H1 (cell line): ENCODE data around the gene SMARCC1. TPM values are rescaled to one million over a fixed set of nuclear protein-coding genes. Genes with fewer than 3 reads are reported as not detected.

ENCODE experiments used
- CTCF ChIA-PET: fragments of 300-600 bp; sonication (Branson Sonifier 250); formaldehyde crosslinking; loops from one replicate; lab custom pipeline; 2021; ENCODE audit not compliant: partially characterized antibody; lab: Charles Lee
- POLR2A ChIA-PET: fragments of 300-600 bp; sonication (Branson Sonifier 250); formaldehyde crosslinking; loops from one replicate; lab custom pipeline; 2021; ENCODE audit warnings: inconsistent platforms; ENCODE audit not compliant: partially characterized antibody; lab: Charles Lee
- DNase-seq, 2 experiments: peaks; one replicate each; pipeline versions ENCODE4 v3.0.0 to v3.0.0-alpha.2; 2010 to 2022; ENCODE audit warnings: low spot score in 2 of 2, low read depth in 1 of 2, mixed read lengths in 1 of 2
- FAIRE-seq: peaks from 2 replicates; lab custom pipeline; 2011; peaks lifted over from hg19 to GRCh38; lab: Jason Lieb, UNC
- H2AFZ ChIP-seq: 2 replicates; pipeline ENCODE4 v1.8.1; 2012; ENCODE audit warnings: low read length, inconsistent platforms
- H2AK5ac ChIP-seq: 2 replicates; pipeline ENCODE4 v1.6.1; 2013; ENCODE audit warnings: low read depth, low read length
- H2BK120ac ChIP-seq: replicated peaks from 2 replicates; pipeline ENCODE3; 2013; ENCODE audit warnings: low read depth, low read length, inconsistent platforms
- H2BK12ac ChIP-seq: 2 replicates; pipeline ENCODE4 v1.6.1; 2013; ENCODE audit warnings: low read depth, low read length
- H2BK15ac ChIP-seq: 2 replicates; pipeline ENCODE4 v1.6.1; 2013; ENCODE audit warnings: low read length
- H2BK20ac ChIP-seq: 2 replicates; pipeline ENCODE4 v1.6.1; 2013; ENCODE audit warnings: low read length
- H2BK5ac ChIP-seq: 2 replicates; pipeline ENCODE4 v1.6.1; 2013; ENCODE audit warnings: low read depth, low read length
- H3K14ac ChIP-seq: 2 replicates; pipeline ENCODE4 v1.6.1; 2013; ENCODE audit warnings: inconsistent platforms; ENCODE audit not compliant: insufficient read length
- H3K18ac ChIP-seq: 2 replicates; pipeline ENCODE4 v1.6.1; 2013; ENCODE audit warnings: low read length; ENCODE audit errors: extremely low read depth
- H3K23ac ChIP-seq: 2 replicates; pipeline ENCODE4 v1.6.1; 2013; ENCODE audit warnings: inconsistent platforms; ENCODE audit not compliant: insufficient read length
- H3K23me2 ChIP-seq: 2 replicates; pipeline ENCODE4 v1.6.1; 2013; ENCODE audit warnings: low read depth, low read length
- H3K27ac ChIP-seq: 2 replicates; pipeline ENCODE4 v1.6.1; 2011; ENCODE audit warnings: low read depth, low read length, inconsistent platforms
- H3K27me3 ChIP-seq, 4 experiments: replicated peaks in 1 of 4; 1 replicate in 1 of 4; 2 replicates in 3 of 4; pipeline versions ENCODE4 v1.6.1 to v1.8.1; 2011 to 2013; ENCODE audit warnings: low read length in 3 of 4, mild to moderate bottlenecking in 3 of 4, inconsistent platforms in 2 of 4, mixed read lengths in 2 of 4, moderate library complexity in 1 of 4; ENCODE audit not compliant: control insufficient read depth in 3 of 4, insufficient read depth in 3 of 4; ENCODE audit errors: extremely low read depth in 1 of 4
- H3K36me3 ChIP-seq, 4 experiments: 2 replicates each; pipeline versions ENCODE4 v1.6.1 to v1.8.1; 2011 to 2013; ENCODE audit warnings: mild to moderate bottlenecking in 4 of 4, low read length in 3 of 4, moderate library complexity in 2 of 4, control low read depth in 1 of 4, inconsistent platforms in 1 of 4; ENCODE audit not compliant: insufficient read depth in 4 of 4, control insufficient read depth in 2 of 4
- H3K4ac ChIP-seq: replicated peaks from 2 replicates; pipeline ENCODE3; 2013; ENCODE audit warnings: low read length, low read depth, mixed read lengths, inconsistent platforms; ENCODE audit not compliant: insufficient read length
- H3K4me1 ChIP-seq, 4 experiments: replicated peaks in 1 of 4; 1 replicate in 1 of 4; 2 replicates in 3 of 4; pipeline versions ENCODE4 v1.6.1 to v1.8.1; 2011 to 2013; ENCODE audit warnings: low read length in 3 of 4, inconsistent platforms in 2 of 4, mixed read lengths in 1 of 4; ENCODE audit not compliant: insufficient read depth in 4 of 4, control insufficient read depth in 3 of 4
- H3K4me2 ChIP-seq, 2 experiments: 2 replicates each; pipeline versions ENCODE4 v1.6.1 to v1.8.1; 2011 to 2013; ENCODE audit warnings: low read depth in 2 of 2, low read length in 2 of 2, control low read depth in 1 of 2, inconsistent platforms in 1 of 2, mild to moderate bottlenecking in 1 of 2; ENCODE audit not compliant: insufficient read depth in 1 of 2
- H3K4me3 ChIP-seq, 4 experiments: fragments of 200-600, 300-600 bp in 1 of 4; sonication (generic), shearing (Covaris generic), sonication (Bioruptor Twin) in 1 of 4; 2 replicates each; pipeline versions ENCODE4 v1.5.1 to v1.8.1; 2011 to 2016; ENCODE audit warnings: low read length in 4 of 4, low read depth in 3 of 4, control low read depth in 2 of 4, inconsistent platforms in 2 of 4, mild to moderate bottlenecking in 2 of 4, mixed read lengths in 1 of 4, moderate library complexity in 1 of 4; ENCODE audit not compliant: insufficient read depth in 2 of 4; ENCODE audit errors: extremely low read depth in 1 of 4
- H3K56ac ChIP-seq: replicated peaks from 2 replicates; pipeline ENCODE3; 2013; ENCODE audit warnings: low read depth, mild to moderate bottlenecking, mixed read lengths, low read length, inconsistent platforms; ENCODE audit not compliant: insufficient read length
- H3K79me1 ChIP-seq: 2 replicates; pipeline ENCODE4 v1.6.1; 2013; ENCODE audit warnings: low read depth, low read length, control low read depth
- H3K79me2 ChIP-seq, 2 experiments: 2 replicates each; pipeline versions ENCODE4 v1.6.1 to v1.8.1; 2012 to 2013; ENCODE audit warnings: low read length in 2 of 2, mild to moderate bottlenecking in 2 of 2, inconsistent platforms in 1 of 2; ENCODE audit not compliant: insufficient read depth in 2 of 2, control insufficient read depth in 1 of 2
- H3K9ac ChIP-seq, 4 experiments: replicated peaks in 1 of 4; 1 replicate in 1 of 4; 2 replicates in 3 of 4; pipeline versions ENCODE4 v1.6.1 to v1.8.1; 2011 to 2013; ENCODE audit warnings: low read depth in 3 of 4, low read length in 3 of 4, control low read depth in 2 of 4, mild to moderate bottlenecking in 2 of 4, moderate library complexity in 2 of 4, inconsistent platforms in 1 of 4; ENCODE audit errors: extremely low read depth in 1 of 4
- H3K9me3 ChIP-seq, 2 experiments: 2 replicates each; pipeline versions ENCODE4 v1.6.1 to v1.8.1; 2012 to 2013; ENCODE audit warnings: mild to moderate bottlenecking in 2 of 2, moderate library complexity in 2 of 2, control low read depth in 1 of 2, inconsistent platforms in 1 of 2, low read depth in 1 of 2, low read length in 1 of 2, mixed read lengths in 1 of 2; ENCODE audit not compliant: insufficient read depth in 2 of 2
- H4K20me1 ChIP-seq, 2 experiments: replicated peaks in 1 of 2; 2 replicates each; pipeline versions ENCODE3 to v1.8.1; 2011 to 2013; ENCODE audit warnings: inconsistent platforms in 2 of 2, low read length in 2 of 2, mild to moderate bottlenecking in 1 of 2; ENCODE audit not compliant: insufficient read depth in 2 of 2, control insufficient read depth in 1 of 2
- H4K5ac ChIP-seq: 2 replicates; pipeline ENCODE4 v1.6.1; 2013; ENCODE audit warnings: low read length, low read depth, mixed read lengths, inconsistent platforms; ENCODE audit not compliant: insufficient read length
- H4K8ac ChIP-seq: 2 replicates; pipeline ENCODE4 v1.8.0; 2013; ENCODE audit warnings: mild to moderate bottlenecking, moderate library complexity, low read length, inconsistent platforms; ENCODE audit not compliant: insufficient read depth; ENCODE audit errors: extremely low read depth
- H4K91ac ChIP-seq: replicated peaks from 2 replicates; pipeline ENCODE3; 2013; ENCODE audit warnings: low read length, mixed read lengths, inconsistent platforms; ENCODE audit not compliant: insufficient read length
- CREB1 ChIP-seq: IDR thresholded peaks from 2 replicates; pipeline ENCODE4 v1.6.1; 2012; ENCODE audit warnings: inconsistent platforms
- EP300 ChIP-seq, 2 experiments: IDR thresholded peaks; 1 replicate in 1 of 2; 2 replicates in 1 of 2; pipeline ENCODE4 v1.6.1; 2011 to 2012; ENCODE audit warnings: low read depth in 2 of 2, low read length in 2 of 2, mild to moderate bottlenecking in 2 of 2, borderline replicate concordance in 1 of 2, inconsistent platforms in 1 of 2, moderate library complexity in 1 of 2
- FOSL1 ChIP-seq: IDR thresholded peaks from 2 replicates; pipeline ENCODE4 v1.6.1; 2011; ENCODE audit warnings: mild to moderate bottlenecking, low read depth, low read length, moderate library complexity; ENCODE audit not compliant: insufficient read depth
- GTF2F1 ChIP-seq: IDR thresholded peaks from 2 replicates; pipeline ENCODE4 v1.6.1; 2012; ENCODE audit warnings: low read depth, low read length, improper control_type of control experiment, borderline replicate concordance
- MAFK ChIP-seq: IDR thresholded peaks from 2 replicates; pipeline ENCODE4 v1.6.1; 2012; ENCODE audit warnings: low read depth, mild to moderate bottlenecking, improper control_type of control experiment, low read length
- POLR2A ChIP-seq, 2 experiments: IDR thresholded peaks; 1 replicate in 1 of 2; 2 replicates in 1 of 2; pipeline ENCODE4 v1.6.1; 2011; ENCODE audit warnings: low read depth in 2 of 2, low read length in 2 of 2, mild to moderate bottlenecking in 2 of 2; ENCODE audit errors: control extremely low read depth in 1 of 2
- RAD21 ChIP-seq, 2 experiments: IDR thresholded peaks in 1 of 2; conservative IDR thresholded peaks in 1 of 2; 2 replicates each; pipeline ENCODE4 v1.6.1; 2011; ENCODE audit warnings: low read depth in 2 of 2, low read length in 2 of 2, improper control_type of control experiment in 1 of 2, inconsistent platforms in 1 of 2, mild to moderate bottlenecking in 1 of 2, moderate library complexity in 1 of 2
- RXRA ChIP-seq: IDR thresholded peaks from 2 replicates; pipeline ENCODE4 v1.6.1; 2011; ENCODE audit warnings: low read depth, mild to moderate bottlenecking, low read length, moderate library complexity; ENCODE audit not compliant: insufficient read depth
- SP4 ChIP-seq: IDR thresholded peaks from 2 replicates; pipeline ENCODE4 v1.6.1; 2012; ENCODE audit warnings: low read length, inconsistent platforms
- SUZ12 ChIP-seq: fragments of 200-600 bp; sonication (generic); IDR thresholded peaks from 2 replicates; pipeline ENCODE4 v1.6.1; 2012; ENCODE audit warnings: mild to moderate bottlenecking, inconsistent platforms, low read length, moderate library complexity, mixed read lengths
- TAF7 ChIP-seq: optimal IDR thresholded peaks from 2 replicates; pipeline ENCODE3; 2011; ENCODE audit warnings: low read depth, mild to moderate bottlenecking, inconsistent platforms, low read length, moderate library complexity, borderline replicate concordance
- YY1 ChIP-seq: IDR thresholded peaks from 2 replicates; pipeline ENCODE4 v1.6.1; 2011; ENCODE audit warnings: low read depth, mild to moderate bottlenecking, low read length
- WGBS, 2 experiments: shearing (Covaris generic) in 1 of 2; methylation state at CpG; one replicate each; pipeline versions ENCODE4 v1.1.6 to v1.1.7; 2013 to 2015; ENCODE audit warnings: low lambda C conversion rate in 2 of 2, mixed read lengths in 2 of 2, inconsistent platforms in 1 of 2, low coverage in 1 of 2, missing lambda C conversion rate in 1 of 2; ENCODE audit not compliant: insufficient replicate concordance in 2 of 2, insufficient coverage in 1 of 2, insufficient read length in 1 of 2; ENCODE audit errors: extremely low coverage in 1 of 2, missing lambda C conversion rate in 1 of 2; 5-methylcytosine and 5-hydroxymethylcytosine counted together
- polyA plus RNA-seq, 7 experiments: library from polyadenylated mRNA; depleted of rRNA in 3 of 7; stranded (reverse) in 5 of 7; unstranded in 2 of 7; fragments of >200 nt in 5 of 7; fragments of 200-250 nt in 2 of 7; gene quantifications; 1 replicate in 5 of 7; 2 replicates in 1 of 7; 4 replicates in 1 of 7; pipeline versions ENCODE4 v1.2.1 to v1.2.3, GENCODE V29; 2011 to 2013; ENCODE audit warnings: missing spikeins in 2 of 7, mixed read lengths in 2 of 7
- total RNA-seq: library from RNA; stranded (reverse); fragmentation: NEBNext Ultra II Directional; extraction: Animal tissue kit (Norgen Biotek cat#: 25700); gene quantifications from 2 replicates; pipeline ENCODE4 v1.2.1, GENCODE V29; 2021
- TF ChIP-seq, protein P1 (sequence below): IDR thresholded peaks from 2 replicates; pipeline ENCODE4 v1.6.1; 2012; ENCODE audit warnings: inconsistent platforms

SMARCC1 gene
- total and polyA plus RNA-seq, 2 of the 8 experiments (the other 6 are each of a cell fraction or from before 2014, with no cell fraction given), result 64.1 to 335 TPM

DNA sequence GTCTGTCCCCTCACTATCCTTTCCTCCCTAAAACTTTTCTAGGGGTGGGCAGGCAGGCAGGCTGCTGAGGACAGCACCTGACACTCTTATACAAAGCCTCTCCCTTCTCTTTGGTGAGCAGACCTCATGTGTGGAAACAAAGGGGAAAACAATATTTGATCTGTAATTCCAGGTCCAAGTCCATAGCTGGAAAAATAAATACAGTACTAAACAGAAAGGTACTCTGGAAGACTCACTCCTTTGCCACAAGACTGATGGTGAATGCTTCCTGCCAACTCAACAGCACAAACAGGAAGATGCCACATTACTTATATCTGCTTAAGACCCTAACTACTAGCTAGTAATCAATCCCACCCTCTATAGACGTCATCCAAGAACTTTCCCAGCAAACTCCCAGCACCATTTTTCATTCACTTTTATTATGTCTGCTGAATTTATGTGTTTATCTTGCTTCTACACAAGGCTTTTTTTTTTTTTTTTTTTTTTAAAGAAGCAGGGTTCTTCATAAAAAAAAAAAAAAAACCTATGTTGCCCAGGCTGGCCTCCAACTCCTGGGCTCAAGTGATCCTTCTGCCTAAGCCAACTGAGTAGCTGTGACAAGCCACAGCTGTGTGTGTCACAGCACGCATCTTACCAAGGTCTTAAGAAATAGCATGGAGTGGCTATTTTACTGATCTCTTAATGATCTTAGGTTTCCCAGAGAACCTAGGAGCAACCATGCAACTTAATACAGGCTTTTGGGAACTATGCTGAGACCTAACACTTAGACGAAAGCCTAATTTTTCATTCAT lies 158.8 kb downstream of the SMARCC1 start:
- no peaks in the 10 kb centered on the region for H3K9me3 ChIP-seq
- H3K4me1 ChIP-seq, result no peaks in the 10 kb centered on the region
- H4K5ac ChIP-seq, result no peak overlapping the region
- no peak overlapping the region for H2AK5ac ChIP-seq
- no peak overlapping the region for H3K27ac ChIP-seq
- WGBS, 2 experiments, result 81% methylated on average over 3 of the region's 3 CpGs; no CpG with 5 or more reads in 1 of the 2 experiments
- no peak overlapping the region for H3K23ac ChIP-seq
- H4K8ac ChIP-seq, result no peak overlapping the region
- no peak overlapping the region for H4K91ac ChIP-seq
- no peak overlapping the region for H2BK15ac ChIP-seq
- H2BK20ac ChIP-seq, result no peak overlapping the region
- ChIA-PET POLR2A (no interaction called here), CTCF (interaction anchor here (0.7 kb wide), 1 partner anchor 82 kb away, joined by 3 read pairs; no protein-coding TSS in a partner anchor)
- no peak overlapping the region for H3K4me2 ChIP-seq
- no peak overlapping the region for H2BK120ac ChIP-seq
- H3K9ac ChIP-seq, result no peak overlapping the region
- DNase-seq, result no peak
- no peak overlapping the region for H2BK12ac ChIP-seq
- H3K23me2 ChIP-seq, result no peaks in the 10 kb centered on the region
- H3K27me3 ChIP-seq, result no peaks in the 10 kb centered on the region
- no peaks in the 10 kb centered on the region for H3K79me2 ChIP-seq
- FAIRE-seq, result no peak
- no peak overlapping the region for H3K4ac ChIP-seq
- H3K56ac ChIP-seq, result no peak overlapping the region
- no peak overlapping the region for H3K4me3 ChIP-seq
- H3K14ac ChIP-seq, result no peak overlapping the region
- H3K18ac ChIP-seq, result no peak overlapping the region
- H3K36me3 ChIP-seq, result peaks cover 33 to 89% (median 55%) of the 10 kb centered on the region in 4 experiments
- no peaks in the 10 kb centered on the region for H3K79me1 ChIP-seq
- H4K20me1 ChIP-seq, result no peaks in the 10 kb centered on the region
- H2AFZ ChIP-seq, result no peak overlapping the region
- H2BK5ac ChIP-seq, result no peak overlapping the region
- no peak for TF ChIP-seq SP4
- TF ChIP-seq FOSL1, result no peak
- TF ChIP-seq, protein P1, sequence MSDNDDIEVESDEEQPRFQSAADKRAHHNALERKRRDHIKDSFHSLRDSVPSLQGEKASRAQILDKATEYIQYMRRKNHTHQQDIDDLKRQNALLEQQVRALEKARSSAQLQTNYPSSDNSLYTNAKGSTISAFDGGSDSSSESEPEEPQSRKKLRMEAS, result no peak
- TF ChIP-seq CREB1, result no peak
- no peak for TF ChIP-seq EP300 (IDR thresholded peaks at IDR 0.05; ENCODE audit: borderline replicate concordance in 1 of 2, low read depth in 2 of 2, low read length in 2 of 2)
- no peak for TF ChIP-seq SUZ12
- TF ChIP-seq TAF7, result no peak
- TF ChIP-seq RAD21 (IDR thresholded peaks at IDR 0.05 in 1 of 2, conservative IDR thresholded peaks at IDR 0.05 in 1 of 2; ENCODE audit: low read depth in 2 of 2, low read length in 2 of 2), result no peak
- no peak for TF ChIP-seq GTF2F1
- TF ChIP-seq POLR2A (IDR thresholded peaks at IDR 0.05; ENCODE audit: control extremely low read depth in 1 of 2, low read depth in 2 of 2, low read length in 2 of 2), result no peak
- no peak for TF ChIP-seq RXRA
- TF ChIP-seq MAFK, result no peak
- TF ChIP-seq YY1, result no peak
